GM23338 (cell line): Measurements from ENCODE around the gene LAMB3. TPM values are rescaled to one million over a fixed set of nuclear protein-coding genes. Genes with fewer than 3 reads are reported as not detected.

Source experiments
- ATAC-seq: fragments of 200-7000 bp; cut with Tn5 transposase; 3 replicates; pipeline ENCODE4 v1.9.1; 2020
- DNase-seq: peaks from one replicate; pipeline ENCODE4 v3.0.0-alpha.2; 2015; ENCODE audit warnings: low spot score
- H2AFZ ChIP-seq: fragments of 200-600 bp; sonication (generic); 2 replicates; pipeline ENCODE4 v1.8.0; 2016; ENCODE audit warnings: antibody characterized with exemption, mild to moderate bottlenecking, moderate library complexity
- H3F3A ChIP-seq: fragments of 200-600 bp; sonication (generic); replicated peaks from 2 replicates; pipeline ENCODE4 v1.8.0; 2017; ENCODE audit warnings: antibody characterized with exemption, mixed run types, low read depth
- H3K27ac ChIP-seq: fragments of 200-600 bp; sonication (generic); 2 replicates; pipeline ENCODE4 v1.6.1; 2016; ENCODE audit warnings: low read depth
- H3K27me3 ChIP-seq: fragments of 200-600 bp; sonication (generic); 2 replicates; pipeline ENCODE4 v1.8.0; 2016; ENCODE audit warnings: mild to moderate bottlenecking, mixed run types, moderate library complexity; ENCODE audit not compliant: insufficient read depth
- H3K36me3 ChIP-seq: fragments of 200-600 bp; sonication (generic); 2 replicates; pipeline ENCODE4 v1.8.0; 2016; ENCODE audit warnings: mild to moderate bottlenecking; ENCODE audit not compliant: insufficient read depth
- H3K4me1 ChIP-seq: fragments of 200-600 bp; sonication (generic); 2 replicates; pipeline ENCODE4 v1.8.0; 2016; ENCODE audit warnings: mild to moderate bottlenecking, moderate library complexity; ENCODE audit not compliant: insufficient read depth
- H3K4me2 ChIP-seq: fragments of 200-600 bp; sonication (generic); 2 replicates; pipeline ENCODE4 v1.7.1; 2017; ENCODE audit warnings: mixed run types
- H3K4me3 ChIP-seq: fragments of 200-600 bp; sonication (generic); 2 replicates; pipeline ENCODE4 v1.6.1; 2016; ENCODE audit warnings: mixed run types
- H3K79me2 ChIP-seq: fragments of 200-600 bp; sonication (generic); replicated peaks from 2 replicates; pipeline ENCODE4 v1.8.0; 2017; ENCODE audit warnings: mild to moderate bottlenecking; ENCODE audit not compliant: insufficient read depth
- H3K9me2 ChIP-seq: fragments of 200-600 bp; sonication (generic); 2 replicates; pipeline ENCODE4 v1.8.0; 2017; ENCODE audit not compliant: insufficient read depth
- H4K20me1 ChIP-seq: fragments of 200-600 bp; sonication (generic); replicated peaks from 2 replicates; pipeline ENCODE4 v1.8.0; 2017; ENCODE audit warnings: mild to moderate bottlenecking; ENCODE audit not compliant: insufficient read depth
- H3K27ac Mint-ChIP-seq: 2 replicates; pipeline ENCODE4 v1.8.0; 2020; ENCODE audit warnings: inconsistent platforms, mild to moderate bottlenecking, moderate library complexity, mixed read lengths
- H3K27me3 Mint-ChIP-seq: 3 replicates; pipeline ENCODE4 v1.8.0; 2022; ENCODE audit warnings: low read depth, mild to moderate bottlenecking, moderate library complexity, mixed read lengths, inconsistent platforms; ENCODE audit not compliant: insufficient read depth, poor library complexity
- H3K36me3 Mint-ChIP-seq: 3 replicates; pipeline ENCODE4 v1.8.0; 2021; ENCODE audit warnings: low read depth, mild to moderate bottlenecking, inconsistent platforms, moderate library complexity, mixed read lengths
- H3K4me1 Mint-ChIP-seq: 3 replicates; pipeline ENCODE4 v1.8.0; 2020; ENCODE audit warnings: mild to moderate bottlenecking, inconsistent platforms, mixed read lengths
- H3K4me3 Mint-ChIP-seq: 3 replicates; pipeline ENCODE4 v1.8.0; 2021; ENCODE audit warnings: moderate library complexity, mild to moderate bottlenecking, inconsistent platforms, mixed read lengths
- H3K9me3 Mint-ChIP-seq: 3 replicates; pipeline ENCODE4 v1.8.0; 2020; ENCODE audit warnings: moderate library complexity, mild to moderate bottlenecking, inconsistent platforms, mixed read lengths
- CREB1 ChIP-seq: fragments of 250-450 bp; sonication (Bioruptor Pico); IDR thresholded peaks from 2 replicates; pipeline ENCODE4 v1.5.0; 2020; ENCODE audit warnings: low read depth, mild to moderate bottlenecking, moderate library complexity
- EZH2 ChIP-seq: fragments of 200-600 bp; sonication (generic); IDR thresholded peaks from one replicate; pipeline ENCODE4 v1.8.0; 2017; ENCODE audit warnings: antibody characterized with exemption, mild to moderate bottlenecking, low read depth; ENCODE audit not compliant: unreplicated experiment
- EZH2phosphoT487 ChIP-seq: fragments of 200-600 bp; sonication (generic); IDR thresholded peaks from one replicate; pipeline ENCODE4 v1.8.1; 2018; ENCODE audit warnings: antibody characterized with exemption; ENCODE audit not compliant: unreplicated experiment
- JUNB ChIP-seq: IDR thresholded peaks from one replicate; pipeline ENCODE4 v1.6.1; 2016; ENCODE audit warnings: antibody characterized with exemption; ENCODE audit not compliant: unreplicated experiment
- NANOG ChIP-seq: IDR thresholded peaks from 2 replicates; pipeline ENCODE4 v1.6.1; 2016; ENCODE audit warnings: antibody characterized with exemption, borderline replicate concordance
- POLR2AphosphoS5 ChIP-seq: IDR thresholded peaks from 2 replicates; pipeline ENCODE4 v1.6.1; 2016; ENCODE audit warnings: antibody characterized with exemption, low read depth
- REST ChIP-seq: IDR thresholded peaks from one replicate; pipeline ENCODE4 v1.6.1; 2018; ENCODE audit warnings: antibody characterized with exemption; ENCODE audit not compliant: unreplicated experiment
- STAT1 ChIP-seq: IDR thresholded peaks from one replicate; pipeline ENCODE4 v1.6.1; 2016; ENCODE audit warnings: antibody characterized with exemption; ENCODE audit not compliant: unreplicated experiment
- ZNF114 ChIP-seq: fragments of 250-450 bp; sonication (Bioruptor Pico); IDR thresholded peaks from 2 replicates; pipeline ENCODE4 v1.5.0; 2020; ENCODE audit warnings: mild to moderate bottlenecking, moderate library complexity
- ZNF331 ChIP-seq: fragments of 250-450 bp; sonication (Bioruptor Pico); IDR thresholded peaks from 2 replicates; pipeline ENCODE4 v1.5.0; 2020; ENCODE audit warnings: low read depth, mild to moderate bottlenecking, moderate library complexity
- polyA plus RNA-seq: library from polyadenylated mRNA; unstranded; fragments of >200 nt; fragmentation: Nextera tagmentation; extraction: Ambion mirVana; gene quantifications from 2 replicates; pipeline ENCODE4 v1.2.1, GENCODE V29; 2016
- total RNA-seq: library from RNA; depleted of rRNA; stranded (reverse); fragments of >200 nt; shearing (Covaris generic); gene quantifications from 2 replicates; pipeline ENCODE4 v1.2.3, GENCODE V29; 2014
- TF ChIP-seq, protein P1 (sequence below), 2 experiments: fragments of 200-600 bp in 1 of 2; sonication (generic) in 1 of 2; conservative IDR thresholded peaks; 2 replicates each; pipeline versions ENCODE4 v1.5.1 to v1.6.1; 2016 to 2017; ENCODE audit warnings: antibody characterized with exemption in 2 of 2, low read depth in 2 of 2, mild to moderate bottlenecking in 2 of 2, moderate library complexity in 1 of 2
- TF ChIP-seq, protein P2 (sequence below): fragments of 250-450 bp; sonication (Bioruptor Pico); IDR thresholded peaks from 2 replicates; pipeline ENCODE4 v1.5.0; 2020; ENCODE audit warnings: mild to moderate bottlenecking, moderate library complexity
- TF ChIP-seq, protein P3 (sequence below): IDR thresholded peaks from 2 replicates; pipeline ENCODE4 v1.6.1; 2016; ENCODE audit warnings: antibody characterized with exemption

Gene LAMB3
- total and polyA plus RNA-seq, 2 experiments from 2014 or later: 0.05 to 0.52 TPM

DNA sequence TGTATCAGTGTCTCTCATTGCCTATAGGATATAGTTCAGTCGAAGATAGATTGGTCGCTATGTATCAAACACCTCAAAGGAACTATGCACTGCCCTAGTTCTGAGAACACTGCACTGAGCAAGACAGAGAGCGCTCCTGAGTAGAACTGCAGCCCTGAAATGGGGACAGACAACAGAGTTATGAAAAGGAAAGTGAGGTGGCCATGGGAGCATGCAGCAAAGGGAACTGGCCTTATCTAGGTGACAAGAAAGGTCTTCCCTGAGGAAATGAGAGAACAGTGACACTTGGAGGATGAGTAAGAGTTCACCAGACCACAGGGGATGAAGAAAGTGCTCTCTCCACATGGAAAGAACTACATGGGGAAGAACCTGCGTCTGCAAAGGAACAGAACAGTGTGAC, 15.5 kb upstream of the LAMB3 start:
- Mint-ChIP-seq H3K27me3 (peaks cover 4% of the 10 kb centered on the region), H3K4me1 (peaks cover under 1% of the 10 kb centered on the region; the same call in 2 of the 3 replicates), H3K36me3 (no peaks in the 10 kb centered on the region), H3K27ac (no peak overlapping the region), H3K9me3 (no peaks in the 10 kb centered on the region; the same call in 2 of the 3 replicates), H3K4me3 (no peak overlapping the region)
- Histone ChIP-seq H3K4me2 (no peak overlapping the region), H3K27me3 (0 out of 2 replicates have a peak, but pooled peaks cover 6% of the 10 kb centered on the region), H3K36me3 (no peaks in the 10 kb centered on the region), H4K20me1 (no peaks in the 10 kb centered on the region), H3F3A (no peaks in the 10 kb centered on the region), H3K9me2 (peaks cover 12% of the 10 kb centered on the region; the same call in 1 of the 2 replicates), H3K27ac (no peak overlapping the region), H3K79me2 (no peaks in the 10 kb centered on the region), H3K4me1 (no peaks in the 10 kb centered on the region), H3K4me3 (no peak overlapping the region), H2AFZ (no peak overlapping the region)
- no peak for TF ChIP-seq EZH2
- no peak for TF ChIP-seq REST
- TF ChIP-seq ZNF331: no peak
- no peak for TF ChIP-seq CREB1 (CRISPR knock-in tag)
- TF ChIP-seq POLR2AphosphoS5: no peak
- TF ChIP-seq STAT1: no peak
- TF ChIP-seq, protein P1, sequence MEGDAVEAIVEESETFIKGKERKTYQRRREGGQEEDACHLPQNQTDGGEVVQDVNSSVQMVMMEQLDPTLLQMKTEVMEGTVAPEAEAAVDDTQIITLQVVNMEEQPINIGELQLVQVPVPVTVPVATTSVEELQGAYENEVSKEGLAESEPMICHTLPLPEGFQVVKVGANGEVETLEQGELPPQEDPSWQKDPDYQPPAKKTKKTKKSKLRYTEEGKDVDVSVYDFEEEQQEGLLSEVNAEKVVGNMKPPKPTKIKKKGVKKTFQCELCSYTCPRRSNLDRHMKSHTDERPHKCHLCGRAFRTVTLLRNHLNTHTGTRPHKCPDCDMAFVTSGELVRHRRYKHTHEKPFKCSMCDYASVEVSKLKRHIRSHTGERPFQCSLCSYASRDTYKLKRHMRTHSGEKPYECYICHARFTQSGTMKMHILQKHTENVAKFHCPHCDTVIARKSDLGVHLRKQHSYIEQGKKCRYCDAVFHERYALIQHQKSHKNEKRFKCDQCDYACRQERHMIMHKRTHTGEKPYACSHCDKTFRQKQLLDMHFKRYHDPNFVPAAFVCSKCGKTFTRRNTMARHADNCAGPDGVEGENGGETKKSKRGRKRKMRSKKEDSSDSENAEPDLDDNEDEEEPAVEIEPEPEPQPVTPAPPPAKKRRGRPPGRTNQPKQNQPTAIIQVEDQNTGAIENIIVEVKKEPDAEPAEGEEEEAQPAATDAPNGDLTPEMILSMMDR (conservative IDR thresholded peaks at IDR 0.05; ENCODE audit: low read depth in 2 of 2): no peak
- TF ChIP-seq NANOG: no peak
- no peak for TF ChIP-seq ZNF114 (CRISPR knock-in tag)
- no peak for TF ChIP-seq JUNB
- TF ChIP-seq, protein P2, sequence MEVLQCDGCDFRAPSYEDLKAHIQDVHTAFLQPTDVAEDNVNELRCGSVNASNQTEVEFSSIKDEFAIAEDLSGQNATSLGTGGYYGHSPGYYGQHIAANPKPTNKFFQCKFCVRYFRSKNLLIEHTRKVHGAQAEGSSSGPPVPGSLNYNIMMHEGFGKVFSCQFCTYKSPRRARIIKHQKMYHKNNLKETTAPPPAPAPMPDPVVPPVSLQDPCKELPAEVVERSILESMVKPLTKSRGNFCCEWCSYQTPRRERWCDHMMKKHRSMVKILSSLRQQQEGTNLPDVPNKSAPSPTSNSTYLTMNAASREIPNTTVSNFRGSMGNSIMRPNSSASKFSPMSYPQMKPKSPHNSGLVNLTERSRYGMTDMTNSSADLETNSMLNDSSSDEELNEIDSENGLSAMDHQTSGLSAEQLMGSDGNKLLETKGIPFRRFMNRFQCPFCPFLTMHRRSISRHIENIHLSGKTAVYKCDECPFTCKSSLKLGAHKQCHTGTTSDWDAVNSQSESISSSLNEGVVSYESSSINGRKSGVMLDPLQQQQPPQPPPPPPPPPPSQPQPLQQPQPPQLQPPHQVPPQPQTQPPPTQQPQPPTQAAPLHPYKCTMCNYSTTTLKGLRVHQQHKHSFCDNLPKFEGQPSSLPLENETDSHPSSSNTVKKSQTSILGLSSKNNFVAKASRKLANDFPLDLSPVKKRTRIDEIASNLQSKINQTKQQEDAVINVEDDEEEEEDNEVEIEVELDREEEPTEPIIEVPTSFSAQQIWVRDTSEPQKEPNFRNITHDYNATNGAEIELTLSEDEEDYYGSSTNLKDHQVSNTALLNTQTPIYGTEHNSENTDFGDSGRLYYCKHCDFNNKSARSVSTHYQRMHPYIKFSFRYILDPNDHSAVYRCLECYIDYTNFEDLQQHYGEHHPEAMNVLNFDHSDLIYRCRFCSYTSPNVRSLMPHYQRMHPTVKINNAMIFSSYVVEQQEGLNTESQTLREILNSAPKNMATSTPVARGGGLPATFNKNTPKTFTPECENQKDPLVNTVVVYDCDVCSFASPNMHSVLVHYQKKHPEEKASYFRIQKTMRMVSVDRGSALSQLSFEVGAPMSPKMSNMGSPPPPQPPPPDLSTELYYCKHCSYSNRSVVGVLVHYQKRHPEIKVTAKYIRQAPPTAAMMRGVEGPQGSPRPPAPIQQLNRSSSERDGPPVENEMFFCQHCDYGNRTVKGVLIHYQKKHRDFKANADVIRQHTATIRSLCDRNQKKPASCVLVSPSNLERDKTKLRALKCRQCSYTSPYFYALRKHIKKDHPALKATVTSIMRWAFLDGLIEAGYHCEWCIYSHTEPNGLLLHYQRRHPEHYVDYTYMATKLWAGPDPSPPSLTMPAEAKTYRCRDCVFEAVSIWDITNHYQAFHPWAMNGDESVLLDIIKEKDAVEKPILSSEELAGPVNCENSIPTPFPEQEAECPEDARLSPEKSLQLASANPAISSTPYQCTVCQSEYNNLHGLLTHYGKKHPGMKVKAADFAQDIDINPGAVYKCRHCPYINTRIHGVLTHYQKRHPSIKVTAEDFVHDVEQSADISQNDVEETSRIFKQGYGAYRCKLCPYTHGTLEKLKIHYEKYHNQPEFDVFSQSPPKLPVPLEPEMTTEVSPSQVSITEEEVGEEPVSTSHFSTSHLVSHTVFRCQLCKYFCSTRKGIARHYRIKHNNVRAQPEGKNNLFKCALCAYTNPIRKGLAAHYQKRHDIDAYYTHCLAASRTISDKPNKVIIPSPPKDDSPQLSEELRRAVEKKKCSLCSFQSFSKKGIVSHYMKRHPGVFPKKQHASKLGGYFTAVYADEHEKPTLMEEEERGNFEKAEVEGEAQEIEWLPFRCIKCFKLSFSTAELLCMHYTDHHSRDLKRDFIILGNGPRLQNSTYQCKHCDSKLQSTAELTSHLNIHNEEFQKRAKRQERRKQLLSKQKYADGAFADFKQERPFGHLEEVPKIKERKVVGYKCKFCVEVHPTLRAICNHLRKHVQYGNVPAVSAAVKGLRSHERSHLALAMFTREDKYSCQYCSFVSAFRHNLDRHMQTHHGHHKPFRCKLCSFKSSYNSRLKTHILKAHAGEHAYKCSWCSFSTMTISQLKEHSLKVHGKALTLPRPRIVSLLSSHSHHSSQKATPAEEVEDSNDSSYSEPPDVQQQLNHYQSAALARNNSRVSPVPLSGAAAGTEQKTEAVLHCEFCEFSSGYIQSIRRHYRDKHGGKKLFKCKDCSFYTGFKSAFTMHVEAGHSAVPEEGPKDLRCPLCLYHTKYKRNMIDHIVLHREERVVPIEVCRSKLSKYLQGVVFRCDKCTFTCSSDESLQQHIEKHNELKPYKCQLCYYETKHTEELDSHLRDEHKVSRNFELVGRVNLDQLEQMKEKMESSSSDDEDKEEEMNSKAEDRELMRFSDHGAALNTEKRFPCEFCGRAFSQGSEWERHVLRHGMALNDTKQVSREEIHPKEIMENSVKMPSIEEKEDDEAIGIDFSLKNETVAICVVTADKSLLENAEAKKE (CRISPR knock-in tag): no peak
- TF ChIP-seq, protein P3, sequence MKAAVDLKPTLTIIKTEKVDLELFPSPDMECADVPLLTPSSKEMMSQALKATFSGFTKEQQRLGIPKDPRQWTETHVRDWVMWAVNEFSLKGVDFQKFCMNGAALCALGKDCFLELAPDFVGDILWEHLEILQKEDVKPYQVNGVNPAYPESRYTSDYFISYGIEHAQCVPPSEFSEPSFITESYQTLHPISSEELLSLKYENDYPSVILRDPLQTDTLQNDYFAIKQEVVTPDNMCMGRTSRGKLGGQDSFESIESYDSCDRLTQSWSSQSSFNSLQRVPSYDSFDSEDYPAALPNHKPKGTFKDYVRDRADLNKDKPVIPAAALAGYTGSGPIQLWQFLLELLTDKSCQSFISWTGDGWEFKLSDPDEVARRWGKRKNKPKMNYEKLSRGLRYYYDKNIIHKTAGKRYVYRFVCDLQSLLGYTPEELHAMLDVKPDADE: no peak
- TF ChIP-seq EZH2phosphoT487: no peak
- no peak for DNase-seq
- ATAC-seq: no peak
